HG02759 (cell line): Measurements from ENCODE around the gene METAP1.
"Not testable (repeated sequence)": the region's sequence is repeated elsewhere in the genome, so short reads cannot be mapped to it uniquely, and the experiment has no call there.

Experiments
- ATAC-seq: cut with Tn5 transposase; IDR thresholded peaks from one replicate; pipeline ENCODE4 v1.9.1; 2021; ENCODE audit warnings: mild to moderate bottlenecking, moderate library complexity; ENCODE audit not compliant: unreplicated experiment

Gene METAP1

GRCh38 chr4:99054428-99054994 lies 59.0 kb downstream of the METAP1 start:
- ATAC-seq, result peak; percentile 60

- ATAC-seq, result no peak
Measured at GRCh38 chr4:99058228-99058627, 62.7 kb downstream of the METAP1 start.

GRCh38 chr4:99059550-99059949 lies 64.0 kb downstream of the METAP1 start:
- no peak for ATAC-seq

GRCh38 chr4:99061048-99061700 lies 65.7 kb downstream of the METAP1 start:
- no peak for ATAC-seq

- ATAC-seq, result no peak
Measured at GRCh38 chr4:99062120-99062519, 66.6 kb downstream of the METAP1 start.

- not testable (repeated sequence) for ATAC-seq
Measured at GRCh38 chr4:99065521-99065920, 70.0 kb downstream of the METAP1 start.

GRCh38 chr4:99067617-99068016 lies 72.1 kb downstream of the METAP1 start:
- no peak for ATAC-seq

- no peak for ATAC-seq
Measured at GRCh38 chr4:99071159-99071558, 75.6 kb downstream of the METAP1 start.

- no peak for ATAC-seq
Measured at GRCh38 chr4:99074816-99075215, 79.3 kb downstream of the METAP1 start.

- no peak for ATAC-seq
Measured at GRCh38 chr4:99076292-99076976, 80.9 kb downstream of the METAP1 start.

- ATAC-seq, result no peak
Measured at GRCh38 chr4:99077177-99077576, 81.7 kb downstream of the METAP1 start.

- ATAC-seq, result no peak
Measured at GRCh38 chr4:99078336-99078735, 82.8 kb downstream of the METAP1 start.

GRCh38 chr4:99078931-99079624 lies 83.6 kb downstream of the METAP1 start:
- ATAC-seq, result no peak

- ATAC-seq, result no peak
Measured at GRCh38 chr4:99079625-99080295, 84.2 kb downstream of the METAP1 start.

GRCh38 chr4:99080869-99081268 lies 85.3 kb downstream of the METAP1 start:
- ATAC-seq, result not testable (repeated sequence)

GRCh38 chr4:99082192-99082591 lies 86.7 kb downstream of the METAP1 start:
- no peak for ATAC-seq

GRCh38 chr4:99084595-99084994 lies 89.1 kb downstream of the METAP1 start:
- ATAC-seq, result no peak

GRCh38 chr4:99088023-99088449 lies 92.5 kb downstream of the METAP1 start:
- peak; percentile 21 for ATAC-seq

- peak; percentile 91 for ATAC-seq
Measured at GRCh38 chr4:99088481-99089365, 93.2 kb downstream of the METAP1 start, which contains the start of gene ADH5. ADH5 (minus strand) TSS chr4:99088788; CDS start chr4:99088700, 88 bp downstream.
